HL-60/S4 treated with retinoic acid at 250 ng/mL for 4 days and 3 days (cell line): ENCODE measurements around the gene EZH1.

Source experiments
- in situ Hi-C: fragments of 300-500 bp; cut with MboI; formaldehyde crosslinking; loops from 2 replicates; pipeline ENCODE4 v1.7.0; 2022; ENCODE audit warnings: low sequenced_read_pairs

EZH1 gene

DNA sequence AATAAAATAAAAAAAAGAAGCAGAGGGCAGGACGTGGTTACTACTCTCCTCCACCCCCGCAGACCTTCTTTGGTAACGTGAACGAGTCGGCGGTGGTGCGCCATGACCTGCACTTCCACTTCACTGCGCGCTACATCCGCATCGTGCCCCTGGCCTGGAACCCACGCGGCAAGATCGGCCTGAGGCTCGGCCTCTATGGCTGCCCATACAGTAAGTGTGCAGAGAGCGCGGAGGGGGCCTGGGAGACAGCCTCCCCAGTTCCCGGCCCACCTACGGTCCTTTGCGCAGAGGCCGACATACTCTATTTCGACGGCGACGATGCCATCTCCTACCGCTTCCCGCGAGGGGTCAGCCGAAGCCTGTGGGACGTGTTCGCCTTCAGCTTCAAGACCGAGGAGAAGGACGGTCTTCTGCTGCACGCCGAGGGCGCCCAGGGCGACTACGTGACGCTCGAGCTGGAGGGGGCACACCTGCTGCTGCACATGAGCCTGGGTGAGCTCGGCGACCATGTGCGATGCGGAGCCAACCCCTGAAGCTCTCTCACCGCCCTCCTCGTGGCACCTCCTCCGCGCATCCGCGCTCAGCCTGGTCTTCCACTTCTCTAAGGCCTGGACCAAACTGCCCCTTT lies 59.8 kb downstream of the EZH1 start:
- in situ Hi-C loops = no loop called here

DNA sequence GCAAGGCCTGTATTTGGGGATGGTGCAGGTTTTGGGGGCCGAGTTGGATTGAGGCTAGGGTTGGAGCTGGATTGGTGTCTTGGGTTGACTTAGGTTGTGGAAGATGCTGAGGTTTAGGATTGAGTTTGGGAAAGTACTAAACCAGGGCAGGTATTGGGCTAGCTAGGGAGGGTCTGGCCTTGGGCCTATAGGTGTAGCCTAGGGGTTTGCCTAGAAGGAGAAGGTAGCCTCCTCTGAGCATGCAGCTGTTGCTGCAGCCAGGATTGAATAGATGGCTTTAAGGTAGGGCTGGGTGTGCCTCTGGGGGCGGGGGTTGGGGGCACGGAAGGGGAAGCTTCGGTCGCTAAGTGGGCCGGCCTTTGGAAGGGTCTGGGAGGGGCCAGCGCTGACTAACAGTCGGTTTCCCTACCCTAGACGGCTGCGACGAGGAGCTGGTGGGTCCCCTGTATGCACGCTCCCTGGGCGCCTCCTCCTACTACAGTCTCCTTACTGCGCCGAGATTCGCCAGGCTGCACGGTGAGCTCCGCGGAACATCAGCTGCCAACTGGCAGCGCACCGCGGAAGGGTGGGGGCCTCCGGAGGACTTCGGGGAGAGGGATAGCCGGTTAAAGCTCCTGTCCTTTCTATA lies 61.3 kb downstream of the EZH1 start:
- in situ Hi-C loops = no loop called here

DNA sequence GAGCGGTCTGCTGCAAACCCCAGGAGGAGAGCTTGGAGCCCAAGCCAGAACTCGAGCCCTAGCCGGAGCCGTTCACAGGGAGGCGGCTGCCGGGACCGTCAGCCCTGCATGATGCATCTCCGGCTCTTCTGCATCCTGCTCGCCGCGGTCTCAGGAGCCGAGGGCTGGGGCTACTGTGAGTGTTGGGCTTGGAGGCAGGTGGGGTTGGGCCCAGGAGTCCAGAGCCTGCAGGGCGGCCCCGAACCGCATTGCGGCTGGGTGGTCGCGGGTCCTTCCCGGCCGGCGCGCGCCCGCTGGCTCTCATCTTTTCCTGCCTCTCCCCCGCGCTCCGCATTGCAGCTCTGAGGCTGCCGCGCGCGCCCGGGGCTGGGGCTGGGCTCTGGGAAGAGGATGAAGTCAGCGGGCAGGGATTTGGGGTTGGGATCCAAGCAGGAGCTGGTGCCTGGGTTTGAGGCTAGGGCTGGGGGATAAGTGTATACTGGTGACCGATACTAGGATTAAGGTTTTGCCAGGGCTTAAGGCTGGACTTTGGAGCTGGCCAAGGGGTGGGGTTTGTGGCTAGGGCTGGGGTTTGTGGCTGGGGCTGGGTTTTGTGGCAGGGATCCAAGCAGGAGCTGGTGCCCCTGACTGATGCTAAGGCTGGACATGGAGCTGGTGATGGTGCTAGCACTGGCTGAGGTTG lies 62.0 kb downstream of the EZH1 start:
- in situ Hi-C loops = no loop called here

DNA sequence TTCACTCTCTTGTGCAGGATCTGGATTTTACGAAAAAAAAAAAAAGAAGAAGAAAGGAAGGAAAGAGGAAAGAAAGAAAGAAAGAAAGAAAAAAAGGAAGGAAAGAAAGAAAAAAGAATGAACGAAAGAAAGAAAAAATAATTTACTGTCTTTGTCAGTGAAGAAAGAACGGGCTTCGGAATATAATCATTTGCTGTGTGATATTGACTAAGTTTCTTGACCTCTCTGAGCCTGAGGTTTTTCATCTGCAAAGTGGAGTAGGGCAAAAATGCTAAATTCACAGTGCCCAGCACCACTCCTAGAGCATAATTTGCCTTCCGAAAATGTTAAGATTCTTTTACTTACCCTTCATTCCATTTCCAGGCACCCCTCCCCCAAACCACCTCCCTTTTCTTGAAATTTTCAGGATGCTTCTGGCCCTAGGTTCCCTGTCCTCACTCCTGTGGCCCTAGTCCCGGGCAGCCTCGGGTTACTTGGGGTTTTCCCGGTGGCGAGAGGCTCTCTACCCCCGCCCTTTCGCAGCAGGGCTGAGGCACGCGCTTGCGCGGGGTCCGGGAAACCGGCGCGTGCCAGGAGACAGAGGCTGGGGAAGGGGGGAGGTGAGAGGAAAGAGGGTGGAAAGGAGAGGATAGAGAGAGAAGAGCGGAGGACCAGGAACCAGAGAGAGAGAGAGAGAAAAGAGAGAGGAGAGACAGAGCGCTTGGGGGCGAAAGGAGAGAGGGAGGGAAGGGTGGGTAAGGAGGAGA lies 62.7 kb downstream of the EZH1 start, which contains the start of gene CNTNAP1:
Gene CNTNAP1, plus strand, starts transcription at position 556 of the 746 bp plus-strand sequence. CDS start 299 bp downstream, outside the sequence.
- in situ Hi-C loops = no loop called here

DNA sequence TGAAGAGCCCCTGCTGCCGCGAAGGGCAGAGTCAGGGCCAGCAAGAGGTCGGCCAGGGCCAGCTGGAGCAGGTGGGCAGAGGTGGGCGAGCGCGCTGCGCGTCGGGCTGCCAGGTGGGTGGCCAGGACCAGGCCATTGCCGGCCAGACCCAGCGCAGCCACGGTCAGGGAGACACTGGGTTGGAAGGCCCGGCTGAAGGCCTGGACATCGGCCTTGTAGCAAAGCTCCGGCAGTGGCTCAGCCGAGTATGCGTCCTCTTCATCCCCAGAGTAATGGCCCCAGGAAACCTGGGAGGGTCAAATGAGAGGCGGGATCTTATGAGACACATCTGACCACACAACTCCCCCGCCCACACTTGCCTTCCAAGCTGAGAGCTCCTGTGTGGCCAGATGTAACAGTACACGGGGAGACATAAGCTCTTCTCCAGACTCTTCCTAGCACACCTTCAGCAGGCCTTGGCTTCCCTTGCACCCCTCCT lies 64.5 kb downstream of the EZH1 start:
- in situ Hi-C loops = no loop called here

DNA sequence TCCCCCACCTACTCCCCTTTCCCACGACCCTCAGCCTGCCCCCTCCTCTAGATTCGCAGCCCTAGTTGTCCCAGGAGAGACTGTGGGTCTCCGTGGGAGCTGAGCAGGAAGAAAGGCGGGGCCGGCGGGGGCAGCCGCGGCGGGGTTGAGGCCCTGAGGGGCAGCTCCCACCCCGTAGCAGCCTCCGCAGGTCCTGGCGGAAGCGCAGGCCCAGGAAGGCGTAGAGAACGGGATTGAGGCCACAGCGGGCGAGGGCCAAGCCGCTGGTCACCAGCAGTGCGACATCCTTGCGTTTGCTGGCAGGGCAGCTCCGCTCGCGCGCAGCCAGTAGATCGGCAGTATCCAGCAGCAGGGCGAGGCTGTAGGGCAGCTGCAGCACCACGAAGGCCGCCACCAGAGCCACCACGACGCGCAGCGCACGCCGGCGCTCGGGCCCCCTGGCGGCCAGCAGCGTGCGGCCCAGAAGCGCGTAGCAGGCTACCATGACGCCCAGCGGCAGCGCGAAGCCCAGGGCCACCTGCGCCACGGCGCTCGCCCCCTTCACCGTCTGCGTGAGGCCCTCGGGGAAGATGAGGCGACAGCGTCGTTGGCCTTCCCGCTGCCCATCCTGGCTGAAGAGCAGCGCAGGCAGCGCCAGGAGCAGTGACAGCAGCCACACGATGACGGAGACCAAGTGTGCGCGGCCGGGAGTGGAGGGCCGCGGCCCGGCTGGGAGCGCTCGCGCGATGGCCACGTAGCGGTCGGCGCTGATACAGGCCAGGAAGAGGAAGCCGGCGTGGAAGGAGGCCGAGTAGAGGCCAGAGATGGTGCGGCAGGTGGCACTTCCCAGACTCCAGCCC lies 65.1 kb downstream of the EZH1 start:
- in situ Hi-C loops = no loop called here

DNA sequence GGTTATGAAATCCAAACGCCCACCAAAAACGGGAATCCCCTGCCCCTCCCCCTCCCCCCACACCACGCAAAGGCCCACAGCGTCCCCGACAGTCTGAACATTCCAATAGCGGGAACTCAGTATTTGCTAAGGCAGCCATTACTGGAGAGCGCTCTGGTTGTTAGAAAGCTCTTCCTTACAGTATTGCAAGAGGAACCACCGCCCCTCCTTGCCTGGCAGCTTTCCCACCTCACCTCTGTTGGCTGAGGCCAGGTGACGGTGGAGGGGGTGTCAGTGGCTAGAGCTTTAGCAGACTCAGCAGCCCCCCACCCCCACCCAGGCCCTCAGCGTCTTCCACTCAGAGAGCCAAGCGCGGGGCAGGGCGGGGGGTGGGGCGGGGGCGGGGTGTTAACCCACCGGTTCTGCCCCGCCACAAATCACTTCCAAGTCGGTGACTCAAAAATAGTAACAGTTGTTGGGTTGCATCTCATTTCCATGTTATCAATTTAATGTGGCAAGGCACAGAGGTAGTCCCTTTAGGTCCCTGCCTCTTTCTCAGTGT lies 65.8 kb downstream of the EZH1 start:
- in situ Hi-C loops = no loop called here

DNA sequence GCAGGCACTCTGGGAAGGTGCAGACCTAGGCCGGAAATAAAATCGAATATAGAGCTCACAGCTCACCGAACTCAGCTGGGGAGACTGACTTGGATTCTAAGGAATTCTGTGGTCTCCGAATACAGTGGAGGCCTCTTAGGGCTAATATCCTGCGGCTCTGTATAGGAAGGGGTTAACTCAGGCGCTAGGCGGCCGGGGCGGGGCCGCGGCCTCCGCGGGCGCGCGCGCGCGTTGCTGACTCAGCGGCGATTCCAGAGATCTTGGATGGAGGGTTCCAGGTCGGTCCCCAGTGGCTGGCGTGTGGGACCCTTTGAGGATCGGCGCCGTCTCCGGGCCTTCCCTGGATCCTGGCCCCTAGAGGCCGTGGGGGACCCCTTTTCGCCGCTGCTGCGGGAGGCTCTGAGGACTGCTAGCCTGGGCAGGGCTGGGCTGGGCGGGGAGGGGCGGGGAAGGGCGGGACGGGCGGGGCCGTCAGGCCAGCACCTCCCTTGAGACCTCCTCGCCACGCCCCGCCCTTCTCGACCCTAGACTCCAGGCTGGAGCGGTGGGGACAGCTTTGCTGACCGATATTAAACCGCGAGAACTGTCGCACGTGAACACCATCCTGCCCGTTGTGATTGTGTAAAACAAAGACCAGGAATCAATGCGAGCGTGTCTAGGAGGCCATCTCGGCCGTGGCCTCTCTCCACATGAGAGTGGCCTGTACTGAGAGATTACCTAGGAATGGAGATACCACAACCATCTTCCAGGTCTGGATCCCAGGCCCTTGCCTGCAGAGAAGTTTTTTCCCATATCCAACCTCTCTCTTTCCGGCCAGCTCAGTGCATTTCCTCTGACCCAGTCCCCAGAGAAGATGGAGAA lies 66.7 kb downstream of the EZH1 start:
- in situ Hi-C loops = no loop called here

DNA sequence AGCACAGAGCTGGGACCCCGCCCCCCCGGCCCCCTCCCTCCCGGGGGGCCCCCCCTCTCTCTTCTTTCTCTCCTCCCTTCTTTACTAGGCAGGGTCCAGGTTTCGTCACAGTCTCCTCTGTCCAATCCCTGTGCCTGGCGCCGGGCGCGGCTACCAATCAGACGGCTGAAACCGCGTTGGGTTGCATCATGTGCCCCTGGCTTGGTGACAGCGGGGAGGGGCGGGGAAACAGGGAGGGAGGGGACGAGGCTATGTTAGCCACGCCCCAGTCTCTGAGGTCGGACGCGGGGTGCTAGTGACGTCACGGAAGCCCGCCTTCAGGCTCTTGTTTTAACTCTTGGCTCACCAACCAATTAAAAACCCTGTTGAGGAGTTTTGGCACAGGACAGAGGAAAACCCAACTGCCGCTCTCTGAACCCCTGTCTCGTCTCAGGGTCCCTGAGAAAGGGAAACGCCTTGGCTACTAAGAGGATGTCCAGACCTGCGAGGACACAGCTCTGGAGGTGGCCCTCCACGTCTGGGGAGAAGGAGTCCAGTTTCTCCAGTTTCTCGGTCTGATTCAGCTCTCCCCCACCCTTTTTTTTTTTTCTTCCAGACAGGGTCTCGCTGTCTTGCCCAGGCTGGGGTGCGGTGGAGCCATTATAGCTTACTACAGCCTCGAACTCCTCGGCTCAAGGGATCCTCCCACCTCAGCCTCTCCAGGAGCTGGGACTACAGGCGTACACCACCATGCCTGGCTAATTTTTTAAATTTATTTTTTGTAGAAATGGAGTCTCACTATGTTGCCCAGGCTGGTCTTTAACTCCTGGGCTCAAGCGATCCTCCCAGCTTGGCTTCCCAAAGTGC lies 67.6 kb downstream of the EZH1 start:
- in situ Hi-C loops = no loop called here

DNA sequence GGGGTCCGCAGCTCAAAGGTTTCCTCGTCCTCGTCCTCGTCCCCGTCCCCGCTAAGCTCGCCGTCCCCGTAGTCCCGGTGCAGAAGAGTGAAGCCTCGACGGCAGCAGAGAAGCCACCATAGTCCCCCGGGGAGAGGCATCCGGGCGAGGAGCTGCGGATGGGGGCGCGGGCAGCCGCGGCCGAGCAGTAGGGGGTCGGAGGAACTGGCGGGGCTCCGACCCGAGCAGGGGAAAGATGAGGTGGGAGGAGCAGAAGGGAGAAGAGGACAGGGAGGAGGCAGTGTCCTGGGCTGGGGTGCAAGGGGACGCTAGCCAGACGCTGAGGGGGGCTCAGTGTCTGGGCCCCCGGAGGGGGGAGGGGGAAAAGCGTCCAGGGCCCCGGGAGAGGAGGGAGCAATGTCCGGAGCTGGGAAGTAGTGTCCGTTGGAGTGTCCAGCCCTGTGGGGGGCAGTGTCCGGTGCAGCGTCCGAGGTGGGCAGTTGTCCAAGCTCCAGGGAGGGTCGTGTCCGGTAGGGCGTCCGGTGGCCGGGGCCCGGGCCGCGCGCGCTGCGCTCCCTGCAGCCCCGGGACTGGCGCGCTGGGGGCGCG lies 68.3 kb downstream of the EZH1 start, which contains the start of gene PLEKHH3:
Gene PLEKHH3, minus strand, starts transcription at position 571 of the 588 bp plus-strand sequence. Its CDS starts 431 bp downstream, at position 140.
- in situ Hi-C loops = no loop called here

DNA sequence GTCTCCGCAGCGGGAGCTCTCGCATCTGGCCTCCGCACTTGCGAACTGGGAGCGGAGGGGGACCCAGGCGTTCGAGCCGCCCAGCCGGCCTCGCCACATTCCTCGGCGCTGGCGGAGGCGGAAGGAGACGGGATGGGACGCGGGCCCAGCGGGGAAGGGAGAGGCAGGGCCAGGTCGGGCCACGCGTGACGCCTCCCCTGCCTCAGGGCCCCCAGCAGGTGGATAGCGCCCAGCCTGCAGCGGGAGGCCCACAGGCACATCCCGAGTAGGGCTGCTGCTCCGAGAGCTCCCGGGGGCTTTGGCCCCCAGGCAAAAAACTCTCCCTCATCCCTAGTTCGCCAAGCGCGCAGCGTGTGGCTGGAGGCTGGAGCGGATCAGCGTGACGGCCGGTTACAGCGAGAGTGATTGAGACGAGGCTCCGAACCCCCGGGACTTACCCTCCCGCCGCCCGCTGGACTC lies 68.8 kb downstream of the EZH1 start:
- in situ Hi-C loops = no loop called here

DNA sequence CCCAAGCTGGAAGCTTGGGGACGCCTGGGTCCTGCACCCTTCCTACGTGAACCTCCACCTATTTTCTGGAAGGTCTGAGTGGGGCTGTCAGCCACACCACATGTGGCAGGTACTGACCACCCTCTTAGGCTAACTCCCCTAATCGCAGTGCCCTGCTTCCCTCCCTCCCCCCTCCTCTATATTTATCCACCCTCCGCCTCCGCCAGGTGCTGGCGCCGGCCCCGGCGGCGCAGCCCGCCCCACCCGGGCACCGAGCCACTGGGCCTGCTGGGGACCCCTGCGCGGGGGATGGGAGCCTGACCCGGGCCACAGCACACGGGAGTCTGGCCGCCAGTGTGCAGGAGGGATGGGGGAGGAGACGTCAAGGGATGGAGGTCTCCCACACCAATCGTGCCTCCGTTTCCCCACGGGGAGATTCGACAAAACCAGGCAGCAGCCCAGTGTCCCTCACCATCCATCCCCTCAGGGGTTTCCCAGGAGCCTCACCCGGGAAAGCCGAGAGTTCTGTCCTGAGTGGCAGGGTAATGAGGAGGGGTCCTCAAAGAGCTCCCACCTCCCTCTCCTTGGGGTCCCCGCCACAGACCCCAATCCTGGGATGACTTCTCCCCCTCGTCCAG lies 69.4 kb downstream of the EZH1 start:
- in situ Hi-C loops = no loop called here

DNA sequence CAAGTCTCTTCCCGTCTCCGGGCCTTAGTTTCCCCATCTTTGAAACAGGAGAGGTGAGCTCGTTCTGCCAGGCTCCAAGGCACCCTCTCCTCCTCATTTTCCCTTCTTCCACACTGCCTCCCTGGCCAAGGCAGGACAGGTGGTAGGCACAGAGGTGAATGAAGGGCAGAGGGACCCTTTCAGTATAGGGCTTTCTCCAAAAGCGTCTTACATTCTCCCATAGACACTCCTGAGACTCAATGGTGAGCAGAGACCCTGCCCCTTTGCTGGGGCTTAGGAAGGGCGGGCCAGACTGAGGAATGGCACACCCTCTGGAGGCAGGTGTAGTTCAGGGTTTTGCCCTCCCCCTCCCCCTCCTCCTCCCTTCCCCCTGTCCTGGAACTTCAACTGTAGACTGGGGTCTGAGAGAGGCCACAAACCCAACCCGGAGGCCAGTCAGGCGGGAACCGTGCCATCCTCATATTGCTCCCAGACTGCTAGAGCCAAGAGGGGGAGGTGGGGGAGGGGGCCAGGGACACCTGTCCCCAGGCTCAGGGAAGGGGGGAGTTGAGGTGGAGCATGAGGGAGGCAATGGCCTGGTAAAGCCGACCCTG lies 70.0 kb downstream of the EZH1 start:
- in situ Hi-C loops = no loop called here

DNA sequence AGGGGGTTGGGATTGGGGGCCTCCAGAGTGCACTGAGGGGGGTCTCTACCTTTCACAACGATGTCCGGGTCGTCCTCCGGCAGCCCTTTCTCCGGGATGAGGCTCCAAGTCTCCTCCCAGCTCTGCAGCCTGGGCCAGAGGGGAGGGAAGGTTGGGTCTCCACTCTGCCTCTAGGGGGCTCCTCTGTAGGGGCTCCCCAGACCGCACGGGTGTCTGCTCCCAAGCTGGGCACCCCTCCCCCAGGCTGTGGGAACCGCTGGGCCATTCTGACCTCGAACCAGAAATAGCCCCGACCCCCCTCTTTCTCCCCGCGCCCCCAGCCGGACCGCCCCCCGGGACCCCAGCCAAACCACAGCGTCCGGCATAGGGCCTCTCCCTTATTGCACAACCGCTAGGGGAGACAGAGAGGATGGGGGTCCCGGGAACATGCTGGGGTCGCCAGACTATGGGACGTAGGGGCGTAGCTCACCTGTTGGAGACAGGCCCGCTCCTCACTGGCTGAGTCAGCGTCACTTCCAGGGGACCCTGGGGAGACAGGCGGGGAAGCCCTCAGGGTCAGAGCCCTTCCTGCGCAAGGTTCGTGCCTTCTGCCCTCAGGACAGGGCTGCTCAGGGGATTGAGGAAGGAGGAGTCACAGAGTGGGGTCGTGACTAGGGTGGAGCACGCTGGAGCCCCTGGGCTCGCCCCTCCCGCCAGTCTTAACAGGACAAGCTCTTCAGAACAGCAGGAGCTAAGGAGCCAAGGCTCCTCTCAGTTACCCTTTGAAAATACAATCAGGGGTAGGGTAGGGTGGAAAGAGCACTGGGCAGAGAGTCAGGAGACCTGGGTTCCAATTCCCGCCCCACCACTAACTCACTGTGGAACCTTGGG lies 70.7 kb downstream of the EZH1 start:
- in situ Hi-C loops = no loop called here

DNA sequence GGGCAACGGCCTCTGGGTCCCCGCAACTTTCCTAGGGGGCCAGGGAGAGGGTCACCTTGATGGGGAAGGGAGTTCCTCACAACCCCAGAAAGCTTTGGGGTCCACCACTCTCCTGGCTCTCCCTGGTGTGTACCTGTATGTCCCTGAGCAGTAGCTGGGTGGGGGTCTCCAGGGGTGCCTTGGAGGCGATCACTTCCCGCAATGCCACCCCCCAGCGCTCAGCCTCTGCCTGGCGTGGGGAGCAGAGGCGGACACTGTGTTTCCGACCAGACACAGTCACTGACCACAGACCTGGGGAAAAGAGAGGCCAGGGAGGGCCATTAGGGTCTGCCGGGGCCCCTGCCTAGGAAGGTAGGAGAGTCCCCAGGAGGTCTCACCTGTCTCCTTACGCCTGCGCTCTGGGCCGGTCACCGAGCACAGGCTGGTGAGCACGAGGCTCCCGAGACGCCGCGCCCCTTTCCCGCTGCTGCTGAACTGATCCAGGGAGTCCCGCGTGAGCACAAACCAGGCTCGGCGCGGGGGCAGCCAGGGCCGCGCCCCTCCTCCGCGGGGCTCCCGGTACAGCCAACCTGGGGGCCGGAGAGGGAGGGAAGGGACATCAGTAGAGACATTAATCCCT lies 71.5 kb downstream of the EZH1 start:
- in situ Hi-C loops = no loop called here

DNA sequence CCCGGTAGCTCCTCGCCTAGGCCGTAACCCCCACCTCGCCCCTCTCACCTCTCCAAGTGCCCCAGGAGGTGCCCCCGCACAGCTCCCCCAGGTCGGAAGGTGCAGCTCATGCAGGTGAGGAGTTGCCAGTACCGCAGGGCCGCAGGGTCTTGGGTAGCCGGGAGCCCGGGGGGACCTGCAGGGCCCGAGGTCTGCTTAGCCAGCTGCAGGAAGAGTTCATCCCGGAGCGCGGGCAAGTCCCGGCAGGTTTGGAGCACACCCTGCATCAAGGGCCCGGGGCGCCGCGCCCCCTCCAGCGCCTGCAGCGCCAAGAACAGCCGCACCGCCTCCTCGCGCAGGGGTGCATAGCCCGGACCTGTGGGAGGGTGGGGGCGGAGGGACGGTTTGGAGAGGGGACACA lies 72.8 kb downstream of the EZH1 start:
- in situ Hi-C loops = no loop called here
